Muscle layer of colon (tissue), 2 donors: ENCODE results near the gene CLDN6.

ENCODE experiments used
- H3K27ac ChIP-seq: one replicate; pipeline ENCODE4 v1.7.0; 2013; ENCODE audit warnings: low read depth, mild to moderate bottlenecking, low read length, moderate library complexity
- H3K27me3 ChIP-seq, 2 donors: one replicate each; pipeline ENCODE4 v1.7.0; 2013; ENCODE audit warnings: low read length in 2 of 2, mild to moderate bottlenecking in 2 of 2; ENCODE audit not compliant: insufficient read depth in 2 of 2, control insufficient read depth in 1 of 2
- H3K36me3 ChIP-seq: one replicate; pipeline ENCODE4 v1.7.0; 2013; ENCODE audit warnings: mild to moderate bottlenecking, low read length; ENCODE audit not compliant: insufficient read depth
- H3K4me1 ChIP-seq: one replicate; pipeline ENCODE4 v1.7.0; 2013; ENCODE audit warnings: mild to moderate bottlenecking, low read length; ENCODE audit not compliant: insufficient read depth
- H3K4me3 ChIP-seq, 2 donors: one replicate each; pipeline ENCODE4 v1.7.0; 2013; ENCODE audit warnings: low read length in 2 of 2, low read depth in 1 of 2, mild to moderate bottlenecking in 1 of 2, moderate library complexity in 1 of 2
- H3K9ac ChIP-seq: one replicate; pipeline ENCODE4 v1.7.0; 2013; ENCODE audit warnings: low read length
- H3K9me3 ChIP-seq: one replicate; pipeline ENCODE4 v1.7.0; 2013; ENCODE audit warnings: mild to moderate bottlenecking, low read length
- donor health status: abdominal sarcoma.
- donor health status: Adenocarcinoma of cecum.

CLDN6 gene

DNA sequence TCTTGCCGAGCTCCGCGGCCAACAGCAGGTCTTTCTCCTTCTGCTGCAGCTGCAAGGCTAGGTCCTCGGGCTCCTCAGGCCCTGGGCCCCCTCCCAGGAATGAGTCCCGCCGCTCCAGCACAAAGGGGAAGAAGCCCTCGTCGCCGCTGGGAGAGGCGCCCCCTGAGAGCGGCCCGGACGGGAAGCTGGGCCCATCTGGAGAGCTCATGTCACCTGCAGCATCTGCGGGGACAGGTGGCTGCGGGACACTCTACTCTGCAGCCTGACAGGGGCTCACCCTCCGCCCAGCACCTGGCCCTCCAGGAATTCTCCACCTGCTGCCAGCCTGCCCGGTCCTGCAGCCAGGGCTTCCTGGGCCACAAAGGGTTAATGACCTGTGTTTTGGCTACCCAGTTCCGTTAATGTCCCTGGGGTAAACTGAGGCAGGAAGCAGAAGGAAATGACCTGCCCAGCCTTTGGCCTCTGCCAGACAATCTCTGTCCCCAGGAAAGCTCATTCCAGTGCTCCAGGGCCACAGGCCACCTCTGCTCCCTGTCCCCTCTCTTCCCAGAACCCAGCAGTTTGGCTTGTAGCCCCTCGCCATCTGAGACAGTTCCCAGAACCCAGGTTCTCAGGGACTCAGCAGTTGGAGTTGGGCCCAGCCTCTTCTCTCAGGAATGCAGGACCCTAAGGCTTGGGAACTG lies 17.4 kb upstream of the CLDN6 start:
- H3K36me3 ChIP-seq: no peaks in the 10 kb centered on the region
- peaks cover 25 to 65% of the 10 kb centered on the region in 2 donors for H3K27me3 ChIP-seq
- no peak overlapping the region for H3K4me3 ChIP-seq
- H3K9ac ChIP-seq: no peak overlapping the region
- no peak overlapping the region for H3K27ac ChIP-seq
- H3K4me1 ChIP-seq: no peaks in the 10 kb centered on the region
- H3K9me3 ChIP-seq: no peaks in the 10 kb centered on the region

DNA sequence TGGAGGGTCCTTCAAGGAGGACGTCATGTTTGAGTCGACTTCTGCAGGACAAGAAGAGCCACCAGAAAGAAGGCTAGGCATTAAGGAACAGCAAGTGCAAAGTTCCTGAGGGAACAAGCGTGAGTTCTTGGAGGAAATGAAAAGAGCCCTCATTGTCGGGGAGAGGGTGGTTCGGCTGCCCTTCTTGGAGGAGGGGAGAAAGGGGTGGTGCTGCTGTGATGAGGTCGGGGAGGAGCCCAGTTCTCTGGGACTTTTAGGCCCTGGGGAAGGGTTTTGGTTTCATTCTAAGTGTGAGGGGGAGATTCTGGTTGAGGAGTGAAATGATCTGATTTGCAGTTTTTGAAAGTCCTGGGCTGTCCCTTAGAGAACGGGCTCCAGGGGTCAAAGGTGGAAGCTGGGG lies 14.6 kb upstream of the CLDN6 start:
- no peak overlapping the region for H3K9ac ChIP-seq
- no peaks in the 10 kb centered on the region for H3K9me3 ChIP-seq
- H3K27ac ChIP-seq: no peak overlapping the region
- no peaks in the 10 kb centered on the region for H3K36me3 ChIP-seq
- H3K4me1 ChIP-seq: peaks cover 9% of the 10 kb centered on the region
- no peak overlapping the region for H3K4me3 ChIP-seq
- peaks cover 23 to 64% of the 10 kb centered on the region in 2 donors for H3K27me3 ChIP-seq

DNA sequence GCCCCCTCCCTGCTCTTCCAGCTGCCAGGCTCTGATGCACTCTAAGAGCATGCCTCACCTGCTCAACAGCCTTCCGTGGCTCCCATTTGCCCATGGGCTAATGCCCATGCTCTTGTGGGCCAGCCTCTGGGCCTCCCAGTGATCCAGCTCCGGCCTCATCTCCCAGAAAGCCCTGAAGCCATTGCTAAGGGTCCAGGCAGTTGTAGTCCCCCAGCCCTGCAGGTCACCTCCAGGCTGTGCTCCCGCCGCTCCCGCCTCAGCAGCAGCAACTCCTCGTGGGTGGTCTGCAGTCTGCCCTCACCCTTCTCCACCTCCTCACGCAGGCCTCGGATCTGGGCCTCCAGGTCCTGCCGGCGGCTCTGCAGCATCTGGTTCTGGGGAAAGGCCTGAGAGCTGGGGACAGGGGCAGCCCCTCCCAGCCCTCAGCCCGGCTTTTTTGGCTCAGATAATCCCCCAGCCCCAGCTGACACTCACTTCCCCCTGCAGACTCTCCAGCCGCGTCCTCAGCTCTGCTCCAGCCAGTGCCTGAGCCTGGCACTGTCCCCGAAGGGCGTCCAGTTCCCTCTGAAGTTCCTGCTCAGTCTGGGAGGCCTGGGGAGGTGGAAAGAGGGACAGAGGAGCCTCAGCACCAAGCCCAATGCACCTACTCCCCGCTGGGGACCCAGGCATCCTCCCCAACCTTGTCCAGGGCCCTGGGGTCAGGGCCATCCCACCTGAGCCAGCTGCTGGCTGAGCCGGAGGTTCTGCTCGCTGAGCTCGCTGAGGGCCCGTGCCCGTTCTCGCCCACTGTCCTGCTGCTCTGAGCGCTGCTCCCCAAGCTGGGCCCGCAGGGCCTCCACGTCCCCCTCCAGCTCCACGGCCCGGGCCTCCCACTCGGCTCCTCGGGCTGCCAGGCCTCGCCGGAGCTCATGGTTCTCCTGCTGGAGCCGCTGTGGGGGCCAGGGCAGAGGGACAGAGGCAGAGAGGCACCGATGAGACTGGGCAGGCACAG lies 12.5 kb upstream of the CLDN6 start:
- H3K4me3 ChIP-seq: no peak overlapping the region
- no peaks in the 10 kb centered on the region for H3K9me3 ChIP-seq
- H3K9ac ChIP-seq: no peak overlapping the region
- H3K36me3 ChIP-seq: peaks cover 10% of the 10 kb centered on the region
- H3K4me1 ChIP-seq: peaks cover 9% of the 10 kb centered on the region
- H3K27ac ChIP-seq: no peak overlapping the region
- peaks cover 12 to 43% of the 10 kb centered on the region in 2 donors for H3K27me3 ChIP-seq

DNA sequence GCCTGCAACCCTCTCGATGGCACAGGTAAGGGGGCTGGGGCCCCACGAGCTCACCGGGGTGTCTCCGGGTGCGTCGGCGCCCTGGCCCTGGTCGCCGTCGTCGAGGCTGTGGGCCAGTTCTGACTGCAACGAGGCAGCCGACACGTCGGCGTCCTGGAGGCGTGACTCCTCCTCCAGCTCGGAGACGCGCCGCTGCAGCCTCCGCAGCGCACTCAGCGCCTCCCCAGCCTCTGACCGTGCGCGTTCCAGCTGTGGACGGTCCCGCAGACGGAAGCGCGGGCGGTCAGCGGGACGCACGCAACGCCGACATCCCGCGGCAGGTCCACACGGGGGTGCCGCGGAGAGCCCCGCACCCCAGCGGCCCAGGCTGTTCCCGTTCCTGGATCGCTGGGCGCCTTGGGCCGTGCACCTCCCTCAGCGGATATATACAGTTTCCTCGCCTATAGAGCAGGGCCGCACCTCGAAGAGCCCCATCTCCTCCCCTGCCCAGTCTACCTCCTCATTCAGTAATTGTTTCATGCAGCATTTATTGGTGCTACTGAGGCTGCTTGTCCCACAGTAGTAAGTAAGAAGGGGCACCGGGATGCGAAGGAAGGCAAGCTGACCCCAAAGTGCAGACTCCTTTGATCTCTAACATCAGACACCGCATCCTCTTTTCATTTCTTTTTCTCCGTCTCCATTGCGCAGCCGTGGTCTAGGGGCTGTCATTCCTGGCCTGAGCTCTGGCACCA lies 11.7 kb upstream of the CLDN6 start:
- peaks cover 9% of the 10 kb centered on the region for H3K4me1 ChIP-seq
- no peak overlapping the region for H3K27ac ChIP-seq
- H3K36me3 ChIP-seq: peaks cover 11% of the 10 kb centered on the region
- H3K4me3 ChIP-seq: no peak overlapping the region
- H3K9ac ChIP-seq: no peak overlapping the region
- H3K9me3 ChIP-seq: no peaks in the 10 kb centered on the region
- peaks cover 7 to 38% of the 10 kb centered on the region in 2 donors for H3K27me3 ChIP-seq

DNA sequence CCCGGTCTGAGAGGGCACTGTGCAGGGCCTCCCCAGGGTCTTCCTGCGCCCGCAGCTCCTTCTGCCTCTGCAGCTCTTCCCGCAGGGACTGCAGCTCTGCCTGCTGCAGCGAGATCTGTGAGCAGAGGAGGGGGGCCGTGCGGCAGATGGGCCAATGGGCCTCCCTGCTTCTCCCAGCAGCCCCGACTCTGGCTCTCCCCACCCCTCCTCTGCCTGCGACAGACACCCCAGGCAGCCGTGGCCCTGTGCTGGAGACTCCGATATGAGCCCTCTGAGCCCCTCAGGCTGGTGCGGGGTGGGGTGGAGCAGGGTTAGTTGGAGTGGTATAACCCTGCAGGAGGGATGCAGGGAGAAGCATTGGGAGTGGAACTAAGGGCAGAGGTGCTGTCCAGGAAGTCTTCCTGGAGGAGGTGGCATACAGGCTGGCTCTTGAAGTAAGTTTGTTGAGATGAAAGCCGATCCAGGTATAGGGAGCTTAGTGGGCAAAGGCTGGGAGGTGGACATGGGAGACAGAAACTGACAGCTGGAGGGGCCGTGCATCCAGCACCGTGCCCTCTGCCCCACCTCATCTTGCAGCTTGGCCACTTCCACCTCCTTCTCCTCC lies 10.8 kb upstream of the CLDN6 start:
- Histone ChIP-seq H3K27me3 (peaks cover 7 to 34% of the 10 kb centered on the region in 2 donors), H3K9me3 (no peaks in the 10 kb centered on the region), H3K36me3 (peaks cover 11% of the 10 kb centered on the region), H3K4me3 (no peak overlapping the region), H3K9ac (no peak overlapping the region), H3K27ac (no peak overlapping the region), H3K4me1 (peaks cover 13% of the 10 kb centered on the region)

DNA sequence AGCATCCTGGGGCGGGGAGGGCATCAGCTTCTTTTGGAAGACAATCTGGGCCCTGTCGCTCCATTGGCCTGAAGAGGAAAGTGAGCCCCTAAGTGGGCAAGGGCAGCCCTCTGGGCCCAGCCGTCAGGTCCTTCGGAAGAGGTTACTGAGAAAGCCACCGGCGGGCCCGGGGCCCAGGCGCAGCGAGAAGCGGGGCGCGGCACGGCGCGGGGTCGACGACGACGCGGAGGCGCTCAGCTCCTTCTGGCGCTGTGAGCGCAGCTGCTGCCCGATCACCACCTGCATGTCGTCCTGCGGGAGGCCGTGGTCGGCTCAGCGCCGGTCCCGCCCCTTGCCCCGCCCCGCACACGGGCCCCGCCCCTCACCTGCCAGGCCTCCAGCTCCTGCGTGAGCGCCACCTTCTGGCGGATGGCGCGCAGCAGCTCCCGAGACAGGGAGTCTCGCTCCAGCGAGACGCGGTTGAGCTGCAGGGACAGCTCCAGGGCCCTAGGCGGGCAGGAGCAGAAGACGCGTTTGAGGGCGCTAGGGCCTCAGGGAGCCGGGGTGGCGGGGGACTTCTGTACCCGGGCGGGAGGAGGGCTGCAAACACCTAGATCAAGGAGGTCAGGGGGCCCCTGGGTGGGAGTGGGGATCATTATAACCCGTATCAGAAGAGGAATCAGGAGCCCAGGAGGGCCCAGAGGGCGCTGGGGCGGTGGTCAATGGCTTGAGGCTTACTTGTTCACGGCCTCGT lies 10.2 kb upstream of the CLDN6 start:
- no peak overlapping the region for H3K4me3 ChIP-seq
- H3K27ac ChIP-seq: no peak overlapping the region

DNA sequence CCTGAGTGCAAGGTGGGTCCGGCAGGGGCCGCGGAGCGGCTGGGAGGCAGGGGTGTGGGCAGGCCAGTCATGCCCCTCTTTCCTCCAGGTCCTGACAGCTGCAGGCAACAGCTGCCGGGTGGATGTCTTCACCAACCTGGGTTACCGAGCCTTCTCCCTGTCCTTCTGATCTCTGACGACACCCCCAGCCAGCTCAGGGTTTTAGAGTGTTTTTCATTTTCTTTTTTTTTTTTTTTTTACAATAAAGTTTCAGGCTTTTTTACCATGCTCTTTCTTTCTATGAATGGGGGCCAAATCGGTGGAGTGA lies 9.5 kb upstream of the CLDN6 start:
- no peaks in the 10 kb centered on the region for H3K9me3 ChIP-seq
- H3K4me1 ChIP-seq: peaks cover 23% of the 10 kb centered on the region
- H3K27ac ChIP-seq: no peak overlapping the region
- H3K4me3 ChIP-seq: no peak overlapping the region
- H3K36me3 ChIP-seq: peaks cover 11% of the 10 kb centered on the region
- peaks cover 7 to 33% of the 10 kb centered on the region in 2 donors for H3K27me3 ChIP-seq
- H3K9ac ChIP-seq: no peak overlapping the region

More for the DNA sequence above, 10.2 kb upstream of the CLDN6 start:
- Histone ChIP-seq H3K27me3 (peaks cover 7 to 33% of the 10 kb centered on the region in 2 donors), H3K9ac (no peak overlapping the region), H3K36me3 (peaks cover 11% of the 10 kb centered on the region), H3K9me3 (no peaks in the 10 kb centered on the region), H3K4me1 (peaks cover 16% of the 10 kb centered on the region)

DNA sequence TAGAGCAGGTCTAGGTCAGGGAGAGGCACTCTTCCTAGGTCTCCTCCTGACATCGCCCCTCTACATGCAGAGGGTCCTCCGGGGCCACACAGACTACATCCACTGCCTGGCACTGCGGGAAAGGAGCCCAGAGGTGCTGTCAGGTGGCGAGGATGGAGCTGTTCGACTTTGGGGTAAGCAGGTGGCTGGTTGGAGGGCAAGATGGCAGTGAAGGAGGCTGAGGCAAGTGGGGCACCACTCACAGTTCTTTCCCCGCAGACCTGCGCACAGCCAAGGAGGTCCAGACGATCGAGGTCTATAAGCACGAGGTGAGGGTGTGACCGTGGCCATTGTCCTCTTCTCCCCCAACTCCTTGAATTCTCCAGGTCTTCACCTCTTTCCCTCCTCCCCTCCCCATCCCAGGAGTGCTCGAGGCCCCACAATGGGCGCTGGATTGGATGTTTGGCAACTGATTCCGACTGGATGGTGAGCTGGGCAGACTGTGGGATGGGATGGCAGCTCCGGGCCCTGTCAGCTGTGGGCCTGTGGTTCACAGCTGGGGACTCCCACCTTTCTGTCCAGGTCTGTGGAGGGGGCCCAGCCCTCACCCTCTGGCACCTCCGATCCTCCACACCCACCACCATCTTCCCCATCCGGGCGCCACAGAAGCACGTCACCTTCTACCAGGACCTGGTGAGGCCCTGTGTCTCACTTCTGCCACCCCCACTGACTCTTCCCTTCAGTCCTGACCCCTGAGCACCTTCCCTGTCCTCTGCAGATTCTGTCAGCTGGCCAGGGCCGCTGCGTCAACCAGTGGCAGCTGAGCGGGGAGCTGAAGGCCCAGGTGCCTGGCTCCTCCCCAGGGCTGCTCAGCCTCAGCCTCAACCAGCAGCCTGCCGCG lies 8.9 kb upstream of the CLDN6 start:
- peaks cover 29% of the 10 kb centered on the region for H3K4me1 ChIP-seq
- H3K4me3 ChIP-seq: no peak overlapping the region
- H3K27ac ChIP-seq: no peak overlapping the region
- no peaks in the 10 kb centered on the region for H3K9me3 ChIP-seq
- peaks cover 7 to 33% of the 10 kb centered on the region in 2 donors for H3K27me3 ChIP-seq
- no peak overlapping the region for H3K9ac ChIP-seq
- H3K36me3 ChIP-seq: peaks cover 11% of the 10 kb centered on the region

DNA sequence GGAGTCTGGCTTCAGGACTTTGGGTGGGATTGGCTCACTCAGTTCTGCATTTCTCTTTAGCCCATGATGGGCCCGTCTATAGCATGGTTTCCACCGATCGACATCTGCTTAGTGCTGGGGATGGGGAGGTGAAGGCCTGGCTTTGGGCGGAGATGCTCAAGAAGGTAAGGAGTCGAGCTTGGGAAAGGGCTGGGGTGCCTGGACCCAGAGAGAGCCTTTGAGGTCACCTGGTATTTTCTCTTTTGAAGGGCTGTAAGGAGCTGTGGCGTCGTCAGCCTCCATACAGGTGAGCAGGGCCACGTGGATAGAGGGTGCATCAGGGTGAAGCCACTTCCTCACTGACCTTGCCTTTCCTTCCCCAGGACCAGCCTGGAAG lies 8.0 kb upstream of the CLDN6 start:
- peaks cover 7 to 26% of the 10 kb centered on the region in 2 donors for H3K27me3 ChIP-seq
- H3K9me3 ChIP-seq: no peaks in the 10 kb centered on the region
- H3K4me3 ChIP-seq: no peak overlapping the region
- no peak overlapping the region for H3K9ac ChIP-seq
- H3K36me3 ChIP-seq: peaks cover 11% of the 10 kb centered on the region
- peaks cover 33% of the 10 kb centered on the region for H3K4me1 ChIP-seq
- H3K27ac ChIP-seq: no peak overlapping the region
